CD1c-positive myeloid dendritic cell (primary cell): Measurements from ENCODE around the gene NFXL1.

ENCODE experiments used
- DNase-seq: peaks from one replicate; pipeline ENCODE4 v3.0.0-alpha.2; 2016; ENCODE audit errors: extremely low spot score

Gene NFXL1

DNA sequence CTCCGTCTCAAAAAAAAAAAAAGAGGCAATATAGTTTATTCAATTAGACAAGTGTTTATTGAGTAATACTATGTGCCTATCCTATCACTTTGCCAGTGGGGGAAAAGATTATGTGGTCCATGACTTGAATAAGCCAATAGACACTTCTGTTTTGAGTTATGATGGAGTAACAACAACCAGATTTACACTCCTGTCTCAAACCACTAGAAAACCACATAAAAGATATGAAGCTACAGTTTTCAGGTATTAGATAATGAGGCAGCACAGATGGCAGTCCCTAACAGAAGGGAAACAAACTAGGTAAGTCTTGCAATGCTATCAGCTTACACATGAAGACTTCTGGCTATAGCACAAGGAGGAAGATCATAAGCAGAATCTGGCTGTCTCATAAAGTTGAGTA lies 22.5 kb downstream of the NFXL1 start:
- no peak for DNase-seq

DNA sequence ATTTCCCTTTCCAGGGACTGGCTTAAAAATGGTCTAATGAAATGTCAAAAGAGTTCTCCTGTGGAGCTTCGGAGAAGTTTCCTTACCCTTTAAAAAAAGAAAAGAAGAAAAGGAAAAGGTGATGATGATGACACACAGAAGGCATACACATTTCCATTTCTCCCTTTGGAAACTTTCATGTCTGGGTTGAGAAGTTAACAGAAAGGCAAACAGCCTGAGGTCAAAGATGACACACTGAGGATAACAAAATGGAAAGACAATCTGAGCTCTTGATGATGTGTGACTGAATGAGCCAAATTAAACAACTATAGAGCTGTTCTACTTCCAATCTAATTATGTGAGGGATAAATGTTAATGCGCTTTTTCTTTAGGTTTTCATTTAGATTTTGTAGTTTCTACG lies 32.2 kb downstream of the NFXL1 start:
- no peak for DNase-seq

GRCh38 chr4:47879458-47879857 lies 34.9 kb downstream of the NFXL1 start:
- no peak for DNase-seq

- DNase-seq = no peak
Observed at GRCh38 chr4:47876784-47877546, 37.4 kb downstream of the NFXL1 start.

- DNase-seq = no peak
Observed at GRCh38 chr4:47876310-47876709, 38.1 kb downstream of the NFXL1 start.

GRCh38 chr4:47873877-47874541 lies 40.4 kb downstream of the NFXL1 start:
- no peak for DNase-seq

DNA sequence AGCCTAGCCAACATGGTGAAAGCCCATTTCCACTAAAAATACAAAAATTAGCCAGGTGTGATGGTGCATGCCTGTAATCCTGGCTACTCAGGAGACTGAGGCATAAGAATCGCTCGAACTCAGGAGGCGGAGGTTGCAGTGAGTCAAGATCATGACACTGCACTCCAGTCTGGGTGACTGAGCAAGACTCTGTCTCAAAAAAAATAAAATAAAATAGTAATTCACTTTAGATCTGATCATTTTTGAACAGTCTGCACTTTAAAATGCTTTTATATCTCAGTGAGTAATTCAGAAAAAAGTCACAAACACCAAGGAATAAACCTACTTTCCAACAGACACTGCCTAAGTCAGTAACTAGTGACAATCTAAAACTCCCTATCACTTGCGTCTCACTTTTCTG lies 50.9 kb downstream of the NFXL1 start:
- DNase-seq = no peak

DNA sequence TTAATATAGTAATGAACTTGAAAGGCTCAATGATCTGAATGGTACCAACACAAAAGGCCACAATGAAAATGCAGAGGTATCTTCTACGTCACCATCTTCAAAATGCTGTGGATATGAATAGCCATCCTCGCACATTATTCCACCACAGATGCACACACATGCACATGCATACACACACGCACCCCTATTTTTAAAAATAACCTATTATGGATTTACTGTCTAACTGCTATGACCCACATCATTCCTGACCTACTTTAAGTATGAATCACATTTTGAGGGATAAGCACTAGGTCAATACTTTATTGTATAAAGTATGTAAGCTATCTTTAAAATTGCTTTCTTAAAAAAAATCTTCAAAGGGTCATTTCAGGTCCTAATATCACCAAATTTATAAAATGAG lies 52.1 kb downstream of the NFXL1 start:
- no peak for DNase-seq

DNA sequence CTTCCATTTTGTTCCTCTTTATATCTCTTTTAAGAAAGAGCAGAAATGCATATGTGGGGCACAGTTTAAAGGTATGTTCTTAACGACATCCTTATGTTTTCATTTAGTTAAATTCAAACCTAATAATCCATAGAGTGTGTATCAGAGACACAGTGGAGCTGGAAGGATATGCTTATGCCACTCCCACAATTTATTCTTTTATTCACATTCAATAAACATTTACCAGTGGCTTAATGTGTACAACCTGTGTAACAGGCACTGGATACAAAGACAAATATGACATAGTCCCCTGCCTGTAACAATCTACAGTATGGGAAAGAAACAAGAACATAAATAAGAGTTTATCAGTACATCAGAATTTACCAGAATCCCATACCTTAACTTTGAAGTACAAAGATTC lies 54.1 kb downstream of the NFXL1 start:
- DNase-seq = no peak

GRCh38 chr4:47858006-47858405 lies 56.4 kb downstream of the NFXL1 start:
- peak; percentile 11 for DNase-seq

DNA sequence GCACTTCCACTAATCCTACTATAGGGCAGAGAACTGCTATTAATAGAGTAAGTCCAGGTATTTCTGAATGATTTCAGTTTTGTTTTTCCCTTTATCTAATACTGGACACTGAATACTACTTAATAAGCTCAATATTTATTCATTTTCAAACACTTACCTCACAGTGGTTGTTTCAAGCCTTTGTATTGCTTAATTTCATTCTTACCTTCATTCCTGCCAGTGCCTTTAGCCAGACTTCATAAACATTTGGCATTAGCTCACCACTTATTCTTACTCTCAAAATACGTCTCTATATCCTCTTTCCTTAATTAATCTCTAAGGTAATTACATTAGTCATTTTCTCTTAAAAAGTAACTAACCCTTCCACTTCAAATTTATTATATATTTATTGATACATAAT lies 57.7 kb downstream of the NFXL1 start:
- DNase-seq = no peak

GRCh38 chr4:47855350-47855749 lies 59.0 kb downstream of the NFXL1 start:
- no peak for DNase-seq

GRCh38 chr4:47852136-47852535 lies 62.2 kb downstream of the NFXL1 start:
- peak; percentile 31 for DNase-seq

DNA sequence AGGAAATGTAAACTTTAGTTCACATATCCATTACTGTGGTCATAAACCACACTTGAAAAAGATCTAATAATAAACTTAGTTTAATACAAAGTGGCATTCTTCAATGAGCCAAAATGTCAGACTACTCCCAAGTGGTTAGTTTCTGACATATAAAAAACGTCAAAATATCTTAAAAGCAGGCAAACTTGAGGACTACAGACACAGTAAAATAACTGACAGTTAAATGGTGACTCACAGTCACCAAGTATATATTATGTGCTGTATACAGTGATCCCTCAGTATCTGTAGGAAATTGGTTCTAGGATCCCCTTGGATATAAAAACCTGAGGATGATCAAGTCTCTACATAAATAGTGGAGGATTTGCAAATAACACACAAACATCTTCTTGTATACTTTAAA lies 64.9 kb downstream of the NFXL1 start:
- DNase-seq = no peak

DNA sequence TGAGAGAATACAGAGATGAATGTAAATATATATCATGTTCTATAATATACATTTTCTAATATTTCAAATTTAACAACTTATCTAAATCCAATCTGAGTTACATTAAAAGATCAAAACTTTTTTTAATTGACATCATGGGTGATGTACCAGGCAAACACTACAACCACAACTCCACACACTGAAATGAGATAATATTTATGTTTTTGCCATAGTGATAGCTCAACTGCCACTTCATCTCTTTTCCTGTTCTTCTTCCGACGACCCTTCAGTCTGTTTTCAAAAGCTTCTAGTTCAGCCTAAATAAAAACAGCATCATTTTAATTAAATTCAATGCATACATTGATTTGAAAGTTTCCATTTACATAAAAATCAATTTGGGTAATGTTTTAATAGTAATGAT lies 66.3 kb downstream of the NFXL1 start:
- no peak for DNase-seq

DNA sequence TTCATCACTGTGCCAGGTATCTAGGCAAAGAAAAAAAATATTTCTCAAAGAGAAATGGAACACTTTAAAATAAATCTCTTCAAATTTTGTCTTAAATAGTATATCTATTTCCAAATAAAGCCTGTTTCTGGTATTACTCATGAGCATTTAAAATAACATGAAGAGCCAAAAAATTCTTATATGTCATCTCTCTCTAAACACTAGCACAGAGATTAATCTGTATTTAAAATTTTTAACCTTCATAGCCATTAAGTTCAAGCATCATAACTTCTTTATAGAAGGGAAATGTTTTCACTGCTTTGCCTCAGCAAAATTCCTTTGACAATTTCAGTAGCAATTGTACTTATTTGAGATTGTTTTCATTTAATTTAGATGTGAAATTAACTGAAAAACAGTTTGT lies 71.4 kb downstream of the NFXL1 start:
- no peak for DNase-seq

GRCh38 chr4:47840291-47840690 lies 74.1 kb downstream of the NFXL1 start:
- DNase-seq = no peak

DNA sequence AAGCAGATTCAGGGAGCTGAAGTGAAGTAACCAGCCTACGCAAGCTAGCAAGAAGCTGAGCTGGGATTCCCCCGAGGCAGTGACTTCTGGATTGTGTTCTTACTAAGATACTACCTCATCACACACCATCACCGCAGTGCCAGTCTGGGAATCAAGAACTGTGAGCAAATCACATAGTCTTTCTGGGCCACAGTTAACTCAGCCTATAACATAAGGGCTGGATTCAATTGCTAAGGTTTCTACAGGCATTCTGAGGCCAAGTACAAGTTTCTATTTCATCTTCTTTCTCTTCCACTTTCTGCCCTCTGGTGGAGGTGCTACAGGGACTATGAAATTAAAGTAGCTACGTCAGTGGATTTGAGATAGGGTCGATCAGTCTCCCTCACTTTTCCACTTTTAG lies 75.1 kb downstream of the NFXL1 start:
- DNase-seq = peak; percentile 28

DNA sequence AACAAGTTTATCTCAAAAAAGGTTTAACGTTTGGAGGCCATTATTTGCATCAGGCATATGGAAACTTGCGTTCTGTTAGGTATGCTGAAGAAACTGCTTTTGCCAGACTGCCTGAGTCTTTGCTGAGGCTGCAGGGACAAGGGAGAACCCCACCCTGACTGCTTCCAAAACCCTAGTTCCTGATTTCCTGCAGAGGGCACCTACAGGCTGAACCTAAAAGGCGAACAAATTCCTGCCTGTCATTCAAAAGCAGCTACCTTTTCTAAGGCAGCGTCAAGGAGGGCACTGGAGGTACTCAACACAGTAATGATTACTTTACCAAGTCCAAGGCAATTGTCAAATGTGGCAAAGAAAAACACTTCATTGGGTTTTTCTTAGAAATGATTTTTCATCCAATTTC lies 75.9 kb downstream of the NFXL1 start:
- DNase-seq = peak; percentile 9

GRCh38 chr4:47837908-47838294 lies 76.5 kb downstream of the NFXL1 start, which contains the start of gene CORIN:
Gene CORIN (minus strand): TSS chr4:47838067. CDS start chr4:47837949, 118 bp downstream.
- no peak for DNase-seq

DNA sequence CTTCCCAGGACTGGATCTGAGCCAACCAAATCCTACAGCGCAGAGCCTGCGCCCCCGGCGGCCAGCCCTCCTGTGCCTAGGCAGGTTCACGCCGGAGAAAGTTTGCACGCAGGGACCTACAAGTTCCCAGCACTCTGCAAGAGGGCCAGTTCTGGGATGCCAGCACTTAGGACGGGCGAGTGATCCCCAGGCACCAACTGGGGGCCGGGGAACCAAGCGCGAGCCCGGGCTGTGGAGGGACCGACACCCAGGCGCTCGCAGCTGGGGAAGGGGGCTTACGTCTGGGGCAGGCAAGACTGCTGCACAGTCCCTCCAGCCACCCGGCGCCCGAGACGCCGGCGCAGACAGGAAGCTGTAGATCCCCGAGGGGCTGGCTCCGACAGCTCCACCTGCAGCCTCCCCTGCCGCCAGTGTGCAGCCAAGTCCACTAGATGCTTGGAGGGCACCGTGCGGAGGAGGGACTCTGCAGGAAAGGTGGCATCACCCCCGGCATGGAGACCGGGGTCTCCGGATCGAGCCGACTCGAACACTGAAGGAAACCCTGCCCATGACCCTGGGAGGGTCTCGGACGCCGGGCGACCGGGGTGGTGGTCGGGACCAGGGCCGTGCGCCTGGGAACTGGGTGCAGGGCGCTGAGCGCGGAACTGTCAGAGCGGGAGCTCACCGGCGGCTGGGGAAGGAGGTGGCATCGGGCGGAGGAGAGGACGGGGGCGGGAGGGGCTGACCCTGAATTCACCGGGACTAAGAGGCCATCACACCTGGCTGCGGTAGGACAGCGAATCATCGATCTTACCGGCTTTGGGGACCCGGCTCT lies 77.1 kb downstream of the NFXL1 start:
- peak; percentile 12 for DNase-seq

- DNase-seq = peak; percentile 43
Observed at GRCh38 chr4:47836641-47837093, 77.7 kb downstream of the NFXL1 start.

DNA sequence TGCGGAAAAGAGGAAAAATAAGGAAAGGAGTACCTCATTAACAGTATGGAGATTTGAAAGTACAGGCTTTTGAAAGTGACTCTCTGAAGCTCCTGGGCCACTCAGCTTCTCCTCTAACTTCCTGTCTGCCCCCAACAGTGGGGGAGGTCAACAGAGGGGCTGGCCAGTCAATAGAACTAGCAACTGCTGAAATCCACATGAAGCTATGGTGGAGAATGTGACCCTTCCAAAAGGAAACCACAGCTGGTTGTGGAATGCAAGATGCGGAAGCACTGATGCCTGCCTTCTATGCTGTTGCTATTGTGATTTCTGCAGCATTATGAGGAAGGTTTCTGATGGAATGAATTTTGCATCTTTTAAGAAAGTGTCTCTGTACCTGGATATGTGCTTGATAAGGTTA lies 78.9 kb downstream of the NFXL1 start:
- no peak for DNase-seq
